H1 (cell line): Measurements from ENCODE around the gene EPB41L4B. TPM values are rescaled to one million over a fixed set of nuclear protein-coding genes. Genes with fewer than 3 reads are reported as not detected.
"Not testable (repeated sequence)": the region's sequence is repeated elsewhere in the genome, so short reads cannot be mapped to it uniquely, and the experiment has no call there.

ENCODE experiments used
- CTCF ChIA-PET: fragments of 300-600 bp; sonication (Branson Sonifier 250); formaldehyde crosslinking; loops from one replicate; lab custom pipeline; 2021; ENCODE audit not compliant: partially characterized antibody; lab: Charles Lee
- POLR2A ChIA-PET: fragments of 300-600 bp; sonication (Branson Sonifier 250); formaldehyde crosslinking; loops from one replicate; lab custom pipeline; 2021; ENCODE audit warnings: inconsistent platforms; ENCODE audit not compliant: partially characterized antibody; lab: Charles Lee
- DNase-seq, 2 experiments: peaks; one replicate each; pipeline versions ENCODE4 v3.0.0 to v3.0.0-alpha.2; 2010 to 2022; ENCODE audit warnings: low spot score in 2 of 2, low read depth in 1 of 2, mixed read lengths in 1 of 2
- FAIRE-seq: peaks from 2 replicates; lab custom pipeline; 2011; peaks lifted over from hg19 to GRCh38; lab: Jason Lieb, UNC
- H2AFZ ChIP-seq: 2 replicates; pipeline ENCODE4 v1.8.1; 2012; ENCODE audit warnings: low read length, inconsistent platforms
- H2AK5ac ChIP-seq: 2 replicates; pipeline ENCODE4 v1.6.1; 2013; ENCODE audit warnings: low read depth, low read length
- H2BK120ac ChIP-seq: replicated peaks from 2 replicates; pipeline ENCODE3; 2013; ENCODE audit warnings: low read depth, low read length, inconsistent platforms
- H2BK12ac ChIP-seq: 2 replicates; pipeline ENCODE4 v1.6.1; 2013; ENCODE audit warnings: low read depth, low read length
- H2BK15ac ChIP-seq: 2 replicates; pipeline ENCODE4 v1.6.1; 2013; ENCODE audit warnings: low read length
- H2BK20ac ChIP-seq: 2 replicates; pipeline ENCODE4 v1.6.1; 2013; ENCODE audit warnings: low read length
- H2BK5ac ChIP-seq: 2 replicates; pipeline ENCODE4 v1.6.1; 2013; ENCODE audit warnings: low read depth, low read length
- H3K14ac ChIP-seq: 2 replicates; pipeline ENCODE4 v1.6.1; 2013; ENCODE audit warnings: inconsistent platforms; ENCODE audit not compliant: insufficient read length
- H3K18ac ChIP-seq: 2 replicates; pipeline ENCODE4 v1.6.1; 2013; ENCODE audit warnings: low read length; ENCODE audit errors: extremely low read depth
- H3K23ac ChIP-seq: 2 replicates; pipeline ENCODE4 v1.6.1; 2013; ENCODE audit warnings: inconsistent platforms; ENCODE audit not compliant: insufficient read length
- H3K23me2 ChIP-seq: 2 replicates; pipeline ENCODE4 v1.6.1; 2013; ENCODE audit warnings: low read depth, low read length
- H3K27ac ChIP-seq: 2 replicates; pipeline ENCODE4 v1.6.1; 2011; ENCODE audit warnings: low read depth, low read length, inconsistent platforms
- H3K27me3 ChIP-seq, 4 experiments: replicated peaks in 1 of 4; 1 replicate in 1 of 4; 2 replicates in 3 of 4; pipeline versions ENCODE4 v1.6.1 to v1.8.1; 2011 to 2013; ENCODE audit warnings: low read length in 3 of 4, mild to moderate bottlenecking in 3 of 4, inconsistent platforms in 2 of 4, mixed read lengths in 2 of 4, moderate library complexity in 1 of 4; ENCODE audit not compliant: control insufficient read depth in 3 of 4, insufficient read depth in 3 of 4; ENCODE audit errors: extremely low read depth in 1 of 4
- H3K36me3 ChIP-seq, 4 experiments: 2 replicates each; pipeline versions ENCODE4 v1.6.1 to v1.8.1; 2011 to 2013; ENCODE audit warnings: mild to moderate bottlenecking in 4 of 4, low read length in 3 of 4, moderate library complexity in 2 of 4, control low read depth in 1 of 4, inconsistent platforms in 1 of 4; ENCODE audit not compliant: insufficient read depth in 4 of 4, control insufficient read depth in 2 of 4
- H3K4ac ChIP-seq: replicated peaks from 2 replicates; pipeline ENCODE3; 2013; ENCODE audit warnings: low read length, low read depth, mixed read lengths, inconsistent platforms; ENCODE audit not compliant: insufficient read length
- H3K4me1 ChIP-seq, 4 experiments: replicated peaks in 1 of 4; 1 replicate in 1 of 4; 2 replicates in 3 of 4; pipeline versions ENCODE4 v1.6.1 to v1.8.1; 2011 to 2013; ENCODE audit warnings: low read length in 3 of 4, inconsistent platforms in 2 of 4, mixed read lengths in 1 of 4; ENCODE audit not compliant: insufficient read depth in 4 of 4, control insufficient read depth in 3 of 4
- H3K4me2 ChIP-seq, 2 experiments: 2 replicates each; pipeline versions ENCODE4 v1.6.1 to v1.8.1; 2011 to 2013; ENCODE audit warnings: low read depth in 2 of 2, low read length in 2 of 2, control low read depth in 1 of 2, inconsistent platforms in 1 of 2, mild to moderate bottlenecking in 1 of 2; ENCODE audit not compliant: insufficient read depth in 1 of 2
- H3K4me3 ChIP-seq, 4 experiments: fragments of 200-600, 300-600 bp in 1 of 4; sonication (generic), shearing (Covaris generic), sonication (Bioruptor Twin) in 1 of 4; 2 replicates each; pipeline versions ENCODE4 v1.5.1 to v1.8.1; 2011 to 2016; ENCODE audit warnings: low read length in 4 of 4, low read depth in 3 of 4, control low read depth in 2 of 4, inconsistent platforms in 2 of 4, mild to moderate bottlenecking in 2 of 4, mixed read lengths in 1 of 4, moderate library complexity in 1 of 4; ENCODE audit not compliant: insufficient read depth in 2 of 4; ENCODE audit errors: extremely low read depth in 1 of 4
- H3K56ac ChIP-seq: replicated peaks from 2 replicates; pipeline ENCODE3; 2013; ENCODE audit warnings: low read depth, mild to moderate bottlenecking, mixed read lengths, low read length, inconsistent platforms; ENCODE audit not compliant: insufficient read length
- H3K79me1 ChIP-seq: 2 replicates; pipeline ENCODE4 v1.6.1; 2013; ENCODE audit warnings: low read depth, low read length, control low read depth
- H3K79me2 ChIP-seq, 2 experiments: 2 replicates each; pipeline versions ENCODE4 v1.6.1 to v1.8.1; 2012 to 2013; ENCODE audit warnings: low read length in 2 of 2, mild to moderate bottlenecking in 2 of 2, inconsistent platforms in 1 of 2; ENCODE audit not compliant: insufficient read depth in 2 of 2, control insufficient read depth in 1 of 2
- H3K9ac ChIP-seq, 4 experiments: replicated peaks in 1 of 4; 1 replicate in 1 of 4; 2 replicates in 3 of 4; pipeline versions ENCODE4 v1.6.1 to v1.8.1; 2011 to 2013; ENCODE audit warnings: low read depth in 3 of 4, low read length in 3 of 4, control low read depth in 2 of 4, mild to moderate bottlenecking in 2 of 4, moderate library complexity in 2 of 4, inconsistent platforms in 1 of 4; ENCODE audit errors: extremely low read depth in 1 of 4
- H3K9me3 ChIP-seq, 2 experiments: 2 replicates each; pipeline versions ENCODE4 v1.6.1 to v1.8.1; 2012 to 2013; ENCODE audit warnings: mild to moderate bottlenecking in 2 of 2, moderate library complexity in 2 of 2, control low read depth in 1 of 2, inconsistent platforms in 1 of 2, low read depth in 1 of 2, low read length in 1 of 2, mixed read lengths in 1 of 2; ENCODE audit not compliant: insufficient read depth in 2 of 2
- H4K20me1 ChIP-seq, 2 experiments: replicated peaks in 1 of 2; 2 replicates each; pipeline versions ENCODE3 to v1.8.1; 2011 to 2013; ENCODE audit warnings: inconsistent platforms in 2 of 2, low read length in 2 of 2, mild to moderate bottlenecking in 1 of 2; ENCODE audit not compliant: insufficient read depth in 2 of 2, control insufficient read depth in 1 of 2
- H4K5ac ChIP-seq: 2 replicates; pipeline ENCODE4 v1.6.1; 2013; ENCODE audit warnings: low read length, low read depth, mixed read lengths, inconsistent platforms; ENCODE audit not compliant: insufficient read length
- H4K8ac ChIP-seq: 2 replicates; pipeline ENCODE4 v1.8.0; 2013; ENCODE audit warnings: mild to moderate bottlenecking, moderate library complexity, low read length, inconsistent platforms; ENCODE audit not compliant: insufficient read depth; ENCODE audit errors: extremely low read depth
- H4K91ac ChIP-seq: replicated peaks from 2 replicates; pipeline ENCODE3; 2013; ENCODE audit warnings: low read length, mixed read lengths, inconsistent platforms; ENCODE audit not compliant: insufficient read length
- WGBS, 2 experiments: shearing (Covaris generic) in 1 of 2; methylation state at CpG; one replicate each; pipeline versions ENCODE4 v1.1.6 to v1.1.7; 2013 to 2015; ENCODE audit warnings: low lambda C conversion rate in 2 of 2, mixed read lengths in 2 of 2, inconsistent platforms in 1 of 2, low coverage in 1 of 2, missing lambda C conversion rate in 1 of 2; ENCODE audit not compliant: insufficient replicate concordance in 2 of 2, insufficient coverage in 1 of 2, insufficient read length in 1 of 2; ENCODE audit errors: extremely low coverage in 1 of 2, missing lambda C conversion rate in 1 of 2; 5-methylcytosine and 5-hydroxymethylcytosine counted together
- polyA plus RNA-seq, 7 experiments: library from polyadenylated mRNA; depleted of rRNA in 3 of 7; stranded (reverse) in 5 of 7; unstranded in 2 of 7; fragments of >200 nt in 5 of 7; fragments of 200-250 nt in 2 of 7; gene quantifications; 1 replicate in 5 of 7; 2 replicates in 1 of 7; 4 replicates in 1 of 7; pipeline versions ENCODE4 v1.2.1 to v1.2.3, GENCODE V29; 2011 to 2013; ENCODE audit warnings: missing spikeins in 2 of 7, mixed read lengths in 2 of 7
- total RNA-seq: library from RNA; stranded (reverse); fragmentation: NEBNext Ultra II Directional; extraction: Animal tissue kit (Norgen Biotek cat#: 25700); gene quantifications from 2 replicates; pipeline ENCODE4 v1.2.1, GENCODE V29; 2021

Gene EPB41L4B
- total and polyA plus RNA-seq, 2 of the 8 experiments (the other 6 are each of a cell fraction or from before 2014, with no cell fraction given): 11.9 to 25.0 TPM

- H2AFZ ChIP-seq, H2AK5ac ChIP-seq, H3K4me3 ChIP-seq, H3K27me3 ChIP-seq, H2BK15ac ChIP-seq, H3K9me3 ChIP-seq, POLR2A ChIA-PET, H3K14ac ChIP-seq, H4K5ac ChIP-seq, DNase-seq, H4K20me1 ChIP-seq, H3K4me1 ChIP-seq, H2BK120ac ChIP-seq, H3K23ac ChIP-seq, H4K91ac ChIP-seq, H2BK5ac ChIP-seq, H3K56ac ChIP-seq, H3K23me2 ChIP-seq, H2BK12ac ChIP-seq, H3K4me2 ChIP-seq, FAIRE-seq, H3K9ac ChIP-seq, H3K36me3 ChIP-seq, H3K4ac ChIP-seq, H3K18ac ChIP-seq, H3K27ac ChIP-seq, H4K8ac ChIP-seq, H2BK20ac ChIP-seq: not testable (repeated sequence)
- H3K79me2 ChIP-seq: peaks cover 3 to 81% of the 10 kb centered on the region in 2 experiments
- H3K79me1 ChIP-seq: peaks cover 12% of the 10 kb centered on the region
- 95% methylated on average over 2 of the region's 2 CpGs; no CpG with 5 or more reads in 1 of the 2 experiments for WGBS, 2 experiments
- CTCF ChIA-PET: interaction anchor here (0.6 to 1.4 kb wide), 3 partner anchors 12 to 89 kb away, joined by 3 to 4 read pairs (median 3); no protein-coding TSS in a partner anchor
Measured at GRCh38 chr9:109283672-109284071, 37.2 kb downstream of the EPB41L4B start.
